ENCODE data around the gene GLB1L.

Gene GLB1L

DNA sequence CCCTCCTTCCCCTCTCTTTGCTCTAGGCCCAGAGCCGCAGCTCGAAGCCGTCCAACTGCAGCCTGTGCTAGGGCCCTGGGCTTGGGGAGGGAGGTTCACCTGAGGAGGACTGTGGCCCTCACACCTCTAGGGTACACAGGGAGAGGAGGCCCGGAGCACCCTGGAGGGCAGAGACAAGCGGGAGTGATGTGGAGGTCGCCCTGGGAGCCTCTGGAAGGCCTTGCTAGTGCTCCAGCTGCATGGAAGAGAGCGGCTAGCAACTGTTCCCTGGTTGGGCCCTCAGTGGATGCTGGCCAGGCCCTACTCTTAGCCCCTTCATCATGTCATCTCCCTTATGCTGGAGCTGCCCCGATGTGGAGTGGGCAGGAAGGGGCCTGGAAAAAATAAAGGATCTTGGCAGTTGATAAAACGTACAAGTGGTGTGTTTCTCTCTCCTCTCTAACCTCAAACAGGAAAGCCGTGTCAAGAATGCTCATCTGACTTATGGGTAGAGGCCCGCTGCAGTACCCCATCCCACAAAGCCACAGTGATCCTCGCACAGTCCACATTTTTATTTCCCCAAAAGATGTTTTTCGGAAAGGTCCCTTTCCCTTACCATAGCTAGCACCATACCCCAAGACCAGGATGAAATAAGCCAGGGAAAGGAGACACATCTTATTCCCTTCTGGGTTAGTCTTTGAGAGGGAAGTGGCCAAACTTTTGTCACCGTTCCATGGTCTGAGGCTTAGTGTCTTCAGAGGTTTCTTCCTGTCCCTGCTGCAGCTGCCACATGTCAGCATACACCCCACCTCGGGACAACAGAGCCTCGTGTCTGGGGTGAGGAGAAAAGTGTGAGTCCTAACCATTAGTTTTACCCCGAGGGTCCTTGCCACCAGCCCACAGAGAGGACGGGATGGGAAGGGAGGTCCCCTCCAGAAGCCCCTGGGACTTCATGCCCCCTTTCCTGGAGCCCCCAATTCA, 35.7 kb downstream of the GLB1L start:
- Histone ChIP-seq H3K27me3 (no peaks in the 10 kb centered on the region), H3K27ac (no peak overlapping the region), H3K4me1 (peaks cover 0 to 20% (median 15%) of the 10 kb centered on the region in 4 donors), H3K4me3 (no peak overlapping the region), H3K9me3 (no peaks in the 10 kb centered on the region), H3K36me3 (peaks cover 42 to 66% (median 51%) of the 10 kb centered on the region in 3 donors)
- intact Hi-C loops (cut with DNase I; ENCODE audit: low total_unique reads) = no loop called here
- TF ChIP-seq, protein P1, sequence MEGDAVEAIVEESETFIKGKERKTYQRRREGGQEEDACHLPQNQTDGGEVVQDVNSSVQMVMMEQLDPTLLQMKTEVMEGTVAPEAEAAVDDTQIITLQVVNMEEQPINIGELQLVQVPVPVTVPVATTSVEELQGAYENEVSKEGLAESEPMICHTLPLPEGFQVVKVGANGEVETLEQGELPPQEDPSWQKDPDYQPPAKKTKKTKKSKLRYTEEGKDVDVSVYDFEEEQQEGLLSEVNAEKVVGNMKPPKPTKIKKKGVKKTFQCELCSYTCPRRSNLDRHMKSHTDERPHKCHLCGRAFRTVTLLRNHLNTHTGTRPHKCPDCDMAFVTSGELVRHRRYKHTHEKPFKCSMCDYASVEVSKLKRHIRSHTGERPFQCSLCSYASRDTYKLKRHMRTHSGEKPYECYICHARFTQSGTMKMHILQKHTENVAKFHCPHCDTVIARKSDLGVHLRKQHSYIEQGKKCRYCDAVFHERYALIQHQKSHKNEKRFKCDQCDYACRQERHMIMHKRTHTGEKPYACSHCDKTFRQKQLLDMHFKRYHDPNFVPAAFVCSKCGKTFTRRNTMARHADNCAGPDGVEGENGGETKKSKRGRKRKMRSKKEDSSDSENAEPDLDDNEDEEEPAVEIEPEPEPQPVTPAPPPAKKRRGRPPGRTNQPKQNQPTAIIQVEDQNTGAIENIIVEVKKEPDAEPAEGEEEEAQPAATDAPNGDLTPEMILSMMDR (IDR thresholded peaks at IDR 0.05) = no peak
- no peak for DNase-seq

DNA sequence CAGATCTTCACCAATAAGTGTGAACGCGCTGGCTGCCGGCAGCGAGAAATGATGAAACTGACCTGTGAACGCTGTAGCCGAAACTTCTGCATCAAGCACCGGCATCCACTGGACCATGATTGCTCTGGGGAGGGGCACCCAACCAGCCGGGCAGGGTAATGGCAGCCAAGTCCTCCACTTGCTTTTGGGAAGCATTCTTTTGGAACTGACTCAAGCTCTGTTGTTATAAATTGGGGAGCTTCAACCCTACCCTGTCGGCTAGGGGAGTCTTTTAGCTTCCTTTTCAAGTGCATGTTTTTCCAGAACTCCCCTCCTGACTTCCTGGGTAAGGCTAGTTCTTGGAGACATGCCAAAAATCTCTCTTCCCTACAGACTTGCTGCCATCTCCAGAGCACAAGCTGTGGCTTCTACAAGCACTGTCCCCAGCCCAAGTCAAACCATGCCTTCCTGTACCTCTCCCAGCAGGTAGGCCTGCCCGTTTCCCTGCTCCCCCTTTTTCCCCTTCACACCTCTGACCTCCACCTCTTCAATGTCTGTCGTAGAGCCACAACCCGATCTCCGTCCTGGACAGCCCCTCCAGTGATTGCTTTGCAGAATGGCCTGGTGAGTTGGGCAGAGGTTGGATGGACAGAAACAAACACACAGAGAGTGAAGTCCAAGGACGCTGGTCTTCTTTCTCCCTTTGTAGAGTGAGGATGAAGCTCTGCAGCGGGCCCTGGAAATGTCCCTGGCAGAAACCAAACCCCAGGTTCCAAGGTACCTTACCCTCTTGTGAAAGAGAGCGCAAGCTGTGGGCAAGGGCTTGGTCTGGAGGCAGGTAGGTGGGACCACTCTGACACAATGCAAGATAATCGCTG, 37.1 kb downstream of the GLB1L start:
- peak overlapping the region; percentile 74 to 88 for H3K4me3 ChIP-seq

GRCh38 chr2:219207134-219207883, 37.9 kb downstream of the GLB1L start:
- Histone ChIP-seq H3K4me3 (peak overlapping the region; percentile 74 to 88), H3K4me1 (peaks cover 0 to 20% (median 15%) of the 10 kb centered on the region in 4 donors), H3K9me3 (no peaks in the 10 kb centered on the region), H3K27me3 (no peaks in the 10 kb centered on the region), H3K27ac (peak overlapping the region; percentile 91 to 93), H3K36me3 (peaks cover 22 to 44% (median 29%) of the 10 kb centered on the region in 3 donors)
- DNase-seq = no peak
- intact Hi-C loops (cut with DNase I; ENCODE audit: low total_unique reads) = no loop called here
- TF ChIP-seq, protein P1 (IDR thresholded peaks at IDR 0.05) = no peak

More for the DNA sequence above, 37.1 kb downstream of the GLB1L start:
- Histone ChIP-seq H3K36me3 (peaks cover 28 to 52% (median 37%) of the 10 kb centered on the region in 3 donors), H3K4me1 (peaks cover 0 to 20% (median 15%) of the 10 kb centered on the region in 4 donors), H3K9me3 (no peaks in the 10 kb centered on the region), H3K27me3 (no peaks in the 10 kb centered on the region), H3K27ac (peak overlapping the region; percentile 91 to 93)
- no peak for DNase-seq
- intact Hi-C loops (cut with DNase I; ENCODE audit: low total_unique reads) = no loop called here
- TF ChIP-seq, protein P1 (IDR thresholded peaks at IDR 0.05) = no peak

DNA sequence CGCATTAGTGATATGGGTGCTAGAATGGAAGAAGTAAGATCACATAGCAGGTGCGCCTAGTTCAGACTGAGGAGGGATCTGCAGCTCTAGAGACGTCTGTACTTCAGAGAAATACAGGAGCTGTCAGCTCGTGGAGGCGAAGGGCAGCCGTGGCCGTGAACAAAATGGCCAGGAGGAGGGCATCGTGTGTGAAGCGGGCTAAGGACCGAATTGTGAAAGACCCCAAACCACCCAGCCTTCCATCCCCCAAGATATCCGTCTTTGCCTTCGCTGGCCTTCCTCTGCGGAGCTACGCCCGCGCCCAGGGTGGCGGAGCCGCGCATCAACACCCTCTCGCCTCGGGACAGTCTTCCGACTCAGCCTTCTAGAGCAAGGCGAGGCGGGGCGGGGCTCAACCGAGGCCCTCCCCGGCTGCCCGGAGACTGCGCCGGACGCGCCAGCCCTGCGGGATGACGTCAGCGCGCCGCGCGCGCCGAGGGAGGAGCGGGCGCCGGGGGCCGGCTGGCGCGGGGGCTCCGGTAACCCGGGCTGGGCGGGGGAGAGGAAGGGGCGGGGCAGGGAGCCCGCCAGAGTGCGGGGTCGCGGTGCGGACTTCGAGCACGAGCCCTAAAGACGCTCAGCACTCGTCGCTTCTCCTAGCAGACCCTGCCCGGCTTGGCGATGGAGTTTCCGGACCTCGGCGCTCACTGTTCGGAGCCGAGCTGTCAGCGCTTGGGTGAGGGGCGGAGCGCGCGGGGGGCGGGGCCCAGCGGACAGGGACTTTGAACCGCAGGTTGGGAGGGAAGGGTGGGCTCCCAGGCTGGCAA, 38.7 kb downstream of the GLB1L start, which contains the start of gene ZFAND2B:
Gene ZFAND2B, plus strand, starts transcription at position 455 of the 806 bp plus-strand sequence. Its CDS starts 206 bp downstream, at position 661.
- peak; percentile 95 to 97 for DNase-seq
- peaks cover 0 to 20% (median 15%) of the 10 kb centered on the region in 4 donors for H3K4me1 ChIP-seq
- intact Hi-C loops (cut with DNase I; ENCODE audit: low total_unique reads) = loop anchor here (1.0 kb wide), 1 partner anchor 12 kb away; the partner anchor contains the start of gene ABCB6
- no peaks in the 10 kb centered on the region for H3K27me3 ChIP-seq
- H3K9me3 ChIP-seq = no peaks in the 10 kb centered on the region
- peak within 1 kb of the TSS; percentile 74 to 88 for H3K4me3 ChIP-seq
- H3K36me3 ChIP-seq = peaks cover 17 to 36% (median 28%) of the 10 kb centered on the region in 3 donors
- TF ChIP-seq, protein P1 (IDR thresholded peaks at IDR 0.05) = peak; percentile 15 to 50
- peak within 1 kb of the TSS; percentile 91 to 93 for H3K27ac ChIP-seq
